GM12801 (cell line): ENCODE measurements around the gene CD46.

Experiments used
- TF ChIP-seq, protein P1 (sequence below): IDR thresholded peaks from one replicate; pipeline ENCODE4 v1.5.1; 2011; ENCODE audit warnings: control low read depth; ENCODE audit not compliant: insufficient read length; ENCODE audit errors: extremely low read depth

Gene CD46

DNA sequence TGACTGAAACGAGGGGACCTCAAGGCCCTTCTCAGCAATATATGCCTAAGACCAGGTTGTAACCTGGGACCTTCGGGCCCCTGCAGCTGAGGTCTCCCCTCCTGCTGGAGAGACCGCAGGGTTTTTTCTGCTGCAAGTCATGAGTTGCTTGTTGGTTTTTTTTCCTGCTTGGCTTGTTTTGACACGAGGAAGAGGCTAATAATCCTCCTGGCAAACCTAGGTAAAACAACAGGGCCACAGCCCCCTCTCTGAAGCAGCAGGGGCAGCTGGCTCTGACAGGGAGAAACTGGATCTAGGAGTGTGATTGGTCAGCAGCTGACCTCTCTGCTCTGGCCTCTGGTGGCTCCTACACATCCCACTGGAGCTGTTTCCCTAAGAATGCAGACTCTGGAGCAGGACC is 90.0 kb downstream of the CD46 start:
- TF ChIP-seq, protein P1, sequence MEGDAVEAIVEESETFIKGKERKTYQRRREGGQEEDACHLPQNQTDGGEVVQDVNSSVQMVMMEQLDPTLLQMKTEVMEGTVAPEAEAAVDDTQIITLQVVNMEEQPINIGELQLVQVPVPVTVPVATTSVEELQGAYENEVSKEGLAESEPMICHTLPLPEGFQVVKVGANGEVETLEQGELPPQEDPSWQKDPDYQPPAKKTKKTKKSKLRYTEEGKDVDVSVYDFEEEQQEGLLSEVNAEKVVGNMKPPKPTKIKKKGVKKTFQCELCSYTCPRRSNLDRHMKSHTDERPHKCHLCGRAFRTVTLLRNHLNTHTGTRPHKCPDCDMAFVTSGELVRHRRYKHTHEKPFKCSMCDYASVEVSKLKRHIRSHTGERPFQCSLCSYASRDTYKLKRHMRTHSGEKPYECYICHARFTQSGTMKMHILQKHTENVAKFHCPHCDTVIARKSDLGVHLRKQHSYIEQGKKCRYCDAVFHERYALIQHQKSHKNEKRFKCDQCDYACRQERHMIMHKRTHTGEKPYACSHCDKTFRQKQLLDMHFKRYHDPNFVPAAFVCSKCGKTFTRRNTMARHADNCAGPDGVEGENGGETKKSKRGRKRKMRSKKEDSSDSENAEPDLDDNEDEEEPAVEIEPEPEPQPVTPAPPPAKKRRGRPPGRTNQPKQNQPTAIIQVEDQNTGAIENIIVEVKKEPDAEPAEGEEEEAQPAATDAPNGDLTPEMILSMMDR = no peak

DNA sequence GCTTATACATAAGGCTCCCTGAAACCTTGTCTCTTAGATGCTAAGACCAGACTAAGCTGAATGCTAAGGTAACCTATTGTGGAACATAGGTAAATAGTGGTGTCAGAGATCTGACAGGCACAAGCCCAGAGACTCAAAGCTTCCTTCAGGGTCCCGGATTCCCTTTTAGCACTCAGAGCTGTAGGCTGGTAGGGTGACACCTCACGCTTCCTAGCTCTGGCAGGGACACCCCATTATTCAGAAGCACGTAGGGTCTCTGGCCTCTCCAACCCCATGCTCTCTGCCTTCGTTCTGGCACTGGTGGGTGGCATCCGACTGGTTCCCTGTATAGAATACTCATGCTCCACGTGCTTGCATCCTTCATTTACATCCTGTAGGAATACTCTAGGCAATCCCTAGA is 90.7 kb downstream of the CD46 start:
- TF ChIP-seq, protein P1 = no peak

DNA sequence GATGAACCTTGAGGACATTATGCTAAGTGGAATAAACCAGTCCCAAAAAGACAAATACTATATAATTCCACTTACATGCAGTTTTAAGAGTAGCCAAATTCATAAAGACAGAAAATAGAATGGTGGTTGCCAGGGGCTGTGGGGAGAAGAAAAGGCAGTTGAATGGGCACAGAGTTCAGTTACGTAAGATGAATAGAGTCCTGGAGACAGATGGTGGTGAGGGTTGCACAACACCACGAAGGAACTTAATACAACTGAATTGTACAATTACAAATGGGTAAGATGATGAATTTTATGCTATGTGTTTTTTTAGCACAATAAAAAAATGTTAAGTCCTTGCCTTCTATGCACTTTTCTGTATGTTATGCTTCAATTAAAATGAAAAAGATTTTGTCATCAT is 92.5 kb downstream of the CD46 start:
- TF ChIP-seq, protein P1 = no peak
